K562 (cell line): ENCODE results near the gene PITHD1. TPM values are rescaled to one million over a fixed set of nuclear protein-coding genes. Genes with fewer than 3 reads are reported as not detected.
A peak's percentile ranks its signal among the peaks of the same experiment; 100 is the strongest.

ENCODE experiments used
- ARID1B ChIP-seq: fragments of 450-650 bp; IDR thresholded peaks from 2 replicates; pipeline ENCODE4 v1.6.1; 2016; ENCODE audit warnings: antibody characterized with exemption, mild to moderate bottlenecking, inconsistent platforms
- E2F6 ChIP-seq, 2 experiments: IDR thresholded peaks; 2 replicates each; pipeline ENCODE4 v1.6.1; 2011; ENCODE audit warnings: borderline replicate concordance in 1 of 2, control low read depth in 1 of 2, low read depth in 1 of 2, low read length in 1 of 2, mild to moderate bottlenecking in 1 of 2, mixed read lengths in 1 of 2, moderate library complexity in 1 of 2; ENCODE audit not compliant: insufficient read depth in 1 of 2, insufficient read length in 1 of 2, poor library complexity in 1 of 2, severe bottlenecking in 1 of 2; ENCODE audit errors: extremely low read depth in 1 of 2
- ELF4 ChIP-seq: fragments of 450-650 bp; formaldehyde crosslinking; IDR thresholded peaks from 2 replicates; pipeline ENCODE4 v1.4.0; 2022; ENCODE audit warnings: missing genetic modification characterization
- MAX ChIP-seq: sonication (generic); formaldehyde crosslinking; IDR thresholded peaks from 2 replicates; pipeline ENCODE4 v1.9.0; 2022; ENCODE audit warnings: mild to moderate bottlenecking, missing genetic modification reagents
- NFE2 ChIP-seq: IDR thresholded peaks from 2 replicates; pipeline ENCODE4 v1.6.1; 2014; ENCODE audit warnings: antibody characterized with exemption, low read depth
- REST ChIP-seq, 2 experiments: fragments of 450-650 bp; formaldehyde crosslinking in 1 of 2; IDR thresholded peaks; 2 replicates each; pipeline versions ENCODE4 v1.4.0 to v1.6.1; 2014 to 2020; ENCODE audit warnings: mild to moderate bottlenecking in 2 of 2, borderline replicate concordance in 1 of 2, low read depth in 1 of 2
- THRB ChIP-seq: fragments of 450-650 bp; formaldehyde crosslinking; conservative IDR thresholded peaks from 2 replicates; pipeline ENCODE4 v1.4.0; 2022; ENCODE audit warnings: mild to moderate bottlenecking, missing genetic modification characterization
- YY1 ChIP-seq, 3 experiments: IDR thresholded peaks; 2 replicates each; pipeline ENCODE4 v1.6.1; 2011; ENCODE audit warnings: low read length in 2 of 3, mild to moderate bottlenecking in 2 of 3, moderate library complexity in 2 of 3, borderline replicate concordance in 1 of 3, control low read depth in 1 of 3, low read depth in 1 of 3; ENCODE audit not compliant: insufficient read depth in 3 of 3, insufficient replicate concordance in 2 of 3, control insufficient read depth in 1 of 3, insufficient read length in 1 of 3; ENCODE audit errors: extremely low read depth in 1 of 3
- ZNF583 ChIP-seq: fragments of 250-450 bp; sonication (Bioruptor Pico); IDR thresholded peaks from 2 replicates; pipeline ENCODE4 v1.4.0; 2020
- ZNF589 ChIP-seq: fragments of 200-800 bp; sonication (Bioruptor generic); IDR thresholded peaks from 2 replicates; pipeline ENCODE4 v1.6.1; 2016; ENCODE audit warnings: low read depth, missing genetic modification characterization, missing compliant biosample characterization
- polyA plus RNA-seq, 8 experiments: library from polyadenylated mRNA; depleted of rRNA in 4 of 8; stranded (reverse) in 5 of 8; unstranded in 3 of 8; fragments of >200 nt; fragmentation: Nextera tagmentation in 2 of 8; fragmentation: Illumina TruSeq in 1 of 8; extraction: Ambion mirVana in 2 of 8; extraction: Trizol in 1 of 8; gene quantifications; 2 replicates each; pipeline versions ENCODE4 v1.2.1 to v1.2.3, GENCODE V29; 2011 to 2014; ENCODE audit warnings: inconsistent platforms in 1 of 8, missing spikeins in 1 of 8
- total RNA-seq, 7 experiments: library from RNA; depleted of rRNA in 6 of 7; stranded (reverse); fragments of >200 nt in 6 of 7; fragmentation: Illumina TruSeq in 2 of 7; extraction: Trizol in 2 of 7; gene quantifications; 2 replicates each; pipeline versions ENCODE4 v1.2.1 to v1.2.3, GENCODE V29; 2011 to 2021; ENCODE audit warnings: low replicate concordance in 1 of 7

Gene PITHD1
- total and polyA plus RNA-seq, 9 of the 15 experiments (the other 6 are each of a cell fraction or from before 2014, with no cell fraction given): 46.5 to 175 (median 149) TPM

- peak; percentile 44 for TF ChIP-seq REST (IDR thresholded peaks at IDR 0.05; ENCODE audit: borderline replicate concordance)
- peak; percentile 81 for TF ChIP-seq REST (CRISPR knock-in tag; IDR thresholded peaks at IDR 0.05; ENCODE audit: low read depth)
- peak; percentile 48 for TF ChIP-seq ARID1B
- peak in 2 of 3 experiments; percentile 65 to 69 for TF ChIP-seq YY1 (IDR thresholded peaks at IDR 0.05; ENCODE audit: borderline replicate concordance in 1 of 3, control insufficient read depth in 1 of 3, extremely low read depth in 1 of 3, insufficient read depth in 3 of 3, insufficient read length in 1 of 3, insufficient replicate concordance in 2 of 3, low read depth in 1 of 3, low read length in 2 of 3)
- 0 out of 2 replicates have a peak, but pooled peaks have one; percentile 40 for TF ChIP-seq ELF4
- TF ChIP-seq ZNF589 (CRISPR knock-in tag): peak; percentile 71; the same call in 1 of the 2 replicates
- TF ChIP-seq ZNF583 (CRISPR knock-in tag): 0 out of 2 replicates have a peak, but pooled peaks have one; percentile 23
- peak in 1 of 2 experiments; percentile 74 for TF ChIP-seq E2F6 (IDR thresholded peaks at IDR 0.05; ENCODE audit: borderline replicate concordance in 1 of 2, extremely low read depth in 1 of 2, insufficient read depth in 1 of 2, insufficient read length in 1 of 2, low read depth in 1 of 2, low read length in 1 of 2, poor library complexity in 1 of 2, severe bottlenecking in 1 of 2)
- peak; percentile 44; the same call in 1 of the 2 replicates for TF ChIP-seq THRB (CRISPR knock-in tag)
- TF ChIP-seq NFE2: no peak
- TF ChIP-seq MAX (CRISPR knock-in tag): peak; percentile 45; the same call in 1 of the 2 replicates
Measured at GRCh38 chr1:23799570-23800399, 21.6 kb downstream of the PITHD1 start (continued).
